HepG2 (cell line): ENCODE measurements around the gene POU2AF3. TPM values are rescaled to one million over a fixed set of nuclear protein-coding genes. Genes with fewer than 3 reads are reported as not detected.
A peak's percentile ranks its signal among the peaks of the same experiment; 100 is the strongest.

Source experiments
- DPF2 ChIP-seq: sonication (generic); formaldehyde crosslinking; IDR thresholded peaks from 2 replicates; pipeline ENCODE4 v1.4.0; 2020; ENCODE audit warnings: mild to moderate bottlenecking, low read depth, missing genetic modification reagents, borderline replicate concordance
- HMGXB3 ChIP-seq: sonication (generic); formaldehyde crosslinking; IDR thresholded peaks from 2 replicates; pipeline ENCODE4 v1.4.0; 2020; ENCODE audit warnings: missing genetic modification reagents, borderline replicate concordance
- HNF4G ChIP-seq, 2 experiments: sonication (generic) in 1 of 2; formaldehyde crosslinking in 1 of 2; IDR thresholded peaks; 2 replicates each; pipeline versions ENCODE4 v1.4.0 to v1.6.1; 2011 to 2020; ENCODE audit warnings: borderline replicate concordance in 2 of 2, low read depth in 2 of 2, mild to moderate bottlenecking in 2 of 2, low read length in 1 of 2, missing genetic modification reagents in 1 of 2, moderate library complexity in 1 of 2
- KAT7 ChIP-seq: IDR thresholded peaks from 2 replicates; pipeline ENCODE4 v1.6.1; 2018; ENCODE audit warnings: borderline replicate concordance, missing compliant biosample characterization
- MAFF ChIP-seq: IDR thresholded peaks from 2 replicates; pipeline ENCODE4 v1.6.1; 2011; ENCODE audit warnings: low read depth, low read length, improper control_type of control experiment
- NR0B2 ChIP-seq: sonication (generic); formaldehyde crosslinking; IDR thresholded peaks from 2 replicates; pipeline ENCODE4 v1.4.0; 2020; ENCODE audit warnings: mild to moderate bottlenecking, missing genetic modification reagents
- polyA plus RNA-seq, 8 experiments: library from polyadenylated mRNA; depleted of rRNA in 3 of 8; stranded (reverse) in 7 of 8; unstranded in 1 of 8; fragments of >200 nt; fragmentation: Illumina TruSeq in 4 of 8; extraction: Trizol in 4 of 8; gene quantifications; 2 replicates each; pipeline versions ENCODE4 v1.2.1 to v1.2.3, GENCODE V29; 2011 to 2016; ENCODE audit warnings: low read depth in 4 of 8, missing spikeins in 1 of 8, mixed read lengths in 1 of 8; ENCODE audit not compliant: insufficient read depth in 1 of 8
- total RNA-seq, 5 experiments: library from RNA; depleted of rRNA; stranded (reverse); fragments of >200 nt; fragmentation: Illumina TruSeq; extraction: Trizol; gene quantifications; 2 replicates each; pipeline ENCODE4 v1.2.3, GENCODE V29; 2016; ENCODE audit warnings: low read depth in 1 of 5
- TF ChIP-seq, protein P1 (sequence below): sonication (generic); formaldehyde crosslinking; IDR thresholded peaks from 2 replicates; pipeline ENCODE4 v1.4.0; 2020; ENCODE audit warnings: low read depth, missing genetic modification reagents
- TF ChIP-seq, protein P2 (sequence below): sonication (generic); formaldehyde crosslinking; IDR thresholded peaks from 2 replicates; pipeline ENCODE4 v1.5.0; 2020; ENCODE audit warnings: missing genetic modification reagents, mild to moderate bottlenecking, borderline replicate concordance

Gene POU2AF3
- total and polyA plus RNA-seq, 2 of the 13 experiments (the other 11 are each of a cell fraction or from before 2014, with no cell fraction given), result 7.8 to 71.2 TPM

GRCh38 chr11:111355101-111355500 is 56.8 kb downstream of the POU2AF3 start (continued):
- TF ChIP-seq, protein P1, sequence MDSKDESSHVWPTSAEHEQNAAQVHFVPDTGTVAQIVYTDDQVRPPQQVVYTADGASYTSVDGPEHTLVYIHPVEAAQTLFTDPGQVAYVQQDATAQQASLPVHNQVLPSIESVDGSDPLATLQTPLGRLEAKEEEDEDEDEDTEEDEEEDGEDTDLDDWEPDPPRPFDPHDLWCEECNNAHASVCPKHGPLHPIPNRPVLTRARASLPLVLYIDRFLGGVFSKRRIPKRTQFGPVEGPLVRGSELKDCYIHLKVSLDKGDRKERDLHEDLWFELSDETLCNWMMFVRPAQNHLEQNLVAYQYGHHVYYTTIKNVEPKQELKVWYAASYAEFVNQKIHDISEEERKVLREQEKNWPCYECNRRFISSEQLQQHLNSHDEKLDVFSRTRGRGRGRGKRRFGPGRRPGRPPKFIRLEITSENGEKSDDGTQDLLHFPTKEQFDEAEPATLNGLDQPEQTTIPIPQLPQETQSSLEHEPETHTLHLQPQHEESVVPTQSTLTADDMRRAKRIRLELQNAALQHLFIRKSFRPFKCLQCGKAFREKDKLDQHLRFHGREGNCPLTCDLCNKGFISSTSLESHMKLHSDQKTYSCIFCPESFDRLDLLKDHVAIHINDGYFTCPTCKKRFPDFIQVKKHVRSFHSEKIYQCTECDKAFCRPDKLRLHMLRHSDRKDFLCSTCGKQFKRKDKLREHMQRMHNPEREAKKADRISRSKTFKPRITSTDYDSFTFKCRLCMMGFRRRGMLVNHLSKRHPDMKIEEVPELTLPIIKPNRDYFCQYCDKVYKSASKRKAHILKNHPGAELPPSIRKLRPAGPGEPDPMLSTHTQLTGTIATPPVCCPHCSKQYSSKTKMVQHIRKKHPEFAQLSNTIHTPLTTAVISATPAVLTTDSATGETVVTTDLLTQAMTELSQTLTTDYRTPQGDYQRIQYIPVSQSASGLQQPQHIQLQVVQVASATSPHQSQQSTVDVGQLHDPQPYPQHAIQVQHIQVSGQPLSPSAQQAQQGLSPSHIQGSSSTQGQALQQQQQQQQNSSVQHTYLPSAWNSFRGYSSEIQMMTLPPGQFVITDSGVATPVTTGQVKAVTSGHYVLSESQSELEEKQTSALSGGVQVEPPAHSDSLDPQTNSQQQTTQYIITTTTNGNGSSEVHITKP (CRISPR knock-in tag), result no peak
- no peak for TF ChIP-seq KAT7 (CRISPR knock-in tag)
- TF ChIP-seq NR0B2 (CRISPR knock-in tag), result no peak
- TF ChIP-seq, protein P2, sequence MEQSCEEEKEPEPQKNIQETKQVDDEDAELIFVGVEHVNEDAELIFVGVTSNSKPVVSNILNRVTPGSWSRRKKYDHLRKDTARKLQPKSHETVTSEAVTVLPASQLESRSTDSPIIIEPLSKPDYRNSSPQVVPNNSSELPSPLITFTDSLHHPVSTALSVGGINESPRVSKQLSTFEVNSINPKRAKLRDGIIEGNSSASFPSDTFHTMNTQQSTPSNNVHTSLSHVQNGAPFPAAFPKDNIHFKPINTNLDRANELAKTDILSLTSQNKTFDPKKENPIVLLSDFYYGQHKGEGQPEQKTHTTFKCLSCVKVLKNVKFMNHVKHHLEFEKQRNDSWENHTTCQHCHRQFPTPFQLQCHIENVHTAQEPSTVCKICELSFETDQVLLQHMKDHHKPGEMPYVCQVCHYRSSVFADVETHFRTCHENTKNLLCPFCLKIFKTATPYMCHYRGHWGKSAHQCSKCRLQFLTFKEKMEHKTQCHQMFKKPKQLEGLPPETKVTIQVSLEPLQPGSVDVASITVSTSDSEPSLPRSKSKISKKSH (CRISPR knock-in tag), result no peak
- no peak for TF ChIP-seq DPF2 (CRISPR knock-in tag)
- TF ChIP-seq HMGXB3 (CRISPR knock-in tag), result no peak
- no peak for TF ChIP-seq HNF4G (IDR thresholded peaks at IDR 0.05; ENCODE audit: borderline replicate concordance, low read depth, low read length)
- TF ChIP-seq HNF4G (CRISPR knock-in tag; IDR thresholded peaks at IDR 0.05; ENCODE audit: borderline replicate concordance, low read depth), result no peak
- 0 out of 2 replicates have a peak, but pooled peaks have one; percentile 27 for TF ChIP-seq MAFF
